NCI-H2029 (cell line): ENCODE data around the gene NRF1.
A peak's percentile ranks its signal among the peaks of the same experiment; 100 is the strongest.
"Not testable (repeated sequence)": the region's sequence is repeated elsewhere in the genome, so short reads cannot be mapped to it uniquely, and the experiment has no call there.

ENCODE experiments used
- DNase-seq: peaks from one replicate; lab custom pipeline; 2025; lab: John Stamatoyannopoulos, UW

Gene NRF1

GRCh38 chr7:129611246-129612111, at the start of gene NRF1:
Gene NRF1, plus strand, starts transcription at chr7:129611720. Its CDS starts 45,632 bp downstream, at chr7:129657352.
- peak; percentile 83 for DNase-seq

GRCh38 chr7:129566323-129566722, 45.2 kb upstream of the NRF1 start:
- not testable (repeated sequence) for DNase-seq

- no peak for DNase-seq
Measured at GRCh38 chr7:129567377-129567776, 44.1 kb upstream of the NRF1 start.

GRCh38 chr7:129568240-129568639, 43.3 kb upstream of the NRF1 start:
- no peak for DNase-seq

GRCh38 chr7:129569326-129569725, 42.2 kb upstream of the NRF1 start:
- no peak for DNase-seq

- DNase-seq: no peak
Measured at GRCh38 chr7:129569811-129570215, 41.7 kb upstream of the NRF1 start.

GRCh38 chr7:129571201-129571600, 40.3 kb upstream of the NRF1 start:
- DNase-seq: no peak

GRCh38 chr7:129572205-129572604, 39.3 kb upstream of the NRF1 start:
- no peak for DNase-seq

- DNase-seq: no peak
Measured at GRCh38 chr7:129574487-129574886, 37.0 kb upstream of the NRF1 start.

- no peak for DNase-seq
Measured at GRCh38 chr7:129575699-129576098, 35.8 kb upstream of the NRF1 start.

- DNase-seq: no peak
Measured at GRCh38 chr7:129576138-129576537, 35.4 kb upstream of the NRF1 start.

- no peak for DNase-seq
Measured at GRCh38 chr7:129578829-129579228, 32.7 kb upstream of the NRF1 start.

GRCh38 chr7:129586179-129586578, 25.3 kb upstream of the NRF1 start:
- not testable (repeated sequence) for DNase-seq

- DNase-seq: no peak
Measured at GRCh38 chr7:129588268-129588667, 23.3 kb upstream of the NRF1 start.

GRCh38 chr7:129591868-129592267, 19.7 kb upstream of the NRF1 start:
- DNase-seq: no peak

GRCh38 chr7:129596386-129596785, 15.1 kb upstream of the NRF1 start:
- not testable (repeated sequence) for DNase-seq

GRCh38 chr7:129597672-129598071, 13.8 kb upstream of the NRF1 start:
- DNase-seq: no peak

GRCh38 chr7:129599174-129599573, 12.3 kb upstream of the NRF1 start:
- no peak for DNase-seq

- DNase-seq: not testable (repeated sequence)
Measured at GRCh38 chr7:129603594-129603993, 7.9 kb upstream of the NRF1 start.

- not testable (repeated sequence) for DNase-seq
Measured at GRCh38 chr7:129604021-129604420, 7.5 kb upstream of the NRF1 start.

- DNase-seq: no peak
Measured at GRCh38 chr7:129604713-129605437, 6.6 kb upstream of the NRF1 start.

- DNase-seq: no peak
Measured at GRCh38 chr7:129605960-129606614, 5.4 kb upstream of the NRF1 start.

GRCh38 chr7:129606803-129607202, 4.7 kb upstream of the NRF1 start:
- no peak for DNase-seq
